HepG2 (cell line): Measurements from ENCODE around the gene ASIC3. TPM values are rescaled to one million over a fixed set of nuclear protein-coding genes. Genes with fewer than 3 reads are reported as not detected.

Experiments used
- CAMTA2 ChIP-seq: sonication (generic); formaldehyde crosslinking; IDR thresholded peaks from 2 replicates; pipeline ENCODE4 v1.4.0; 2020; ENCODE audit warnings: mild to moderate bottlenecking, missing genetic modification reagents, borderline replicate concordance
- DBP ChIP-seq: sonication (generic); formaldehyde crosslinking; IDR thresholded peaks from 2 replicates; pipeline ENCODE4 v1.4.0; 2020; ENCODE audit warnings: missing genetic modification reagents; ENCODE audit errors: not compliant biosample characterization
- DMTF1 ChIP-seq: sonication (generic); formaldehyde crosslinking; IDR thresholded peaks from 2 replicates; pipeline ENCODE4 v1.4.0; 2020; ENCODE audit warnings: mild to moderate bottlenecking, missing genetic modification reagents
- FOSL2 ChIP-seq: sonication (generic); formaldehyde crosslinking; IDR thresholded peaks from 2 replicates; pipeline ENCODE4 v1.4.0; 2020; ENCODE audit warnings: missing genetic modification reagents
- FOXP4 ChIP-seq: sonication (generic); formaldehyde crosslinking; IDR thresholded peaks from 2 replicates; pipeline ENCODE4 v1.4.0; 2020; ENCODE audit warnings: missing genetic modification reagents
- MAZ ChIP-seq, 2 experiments: sonication (generic) in 1 of 2; formaldehyde crosslinking in 1 of 2; IDR thresholded peaks; 2 replicates each; pipeline versions ENCODE4 v1.5.0 to v1.6.1; 2012 to 2020; ENCODE audit warnings: low read depth in 2 of 2, mild to moderate bottlenecking in 2 of 2, borderline replicate concordance in 1 of 2, improper control_type of control experiment in 1 of 2, low read length in 1 of 2, missing genetic modification reagents in 1 of 2, moderate library complexity in 1 of 2
- MED13 ChIP-seq: sonication (generic); formaldehyde crosslinking; IDR thresholded peaks from 2 replicates; pipeline ENCODE4 v1.5.0; 2020; ENCODE audit warnings: missing genetic modification reagents
- PRDM15 ChIP-seq: sonication (generic); formaldehyde crosslinking; IDR thresholded peaks from 2 replicates; pipeline ENCODE4 v1.4.0; 2020; ENCODE audit warnings: missing genetic modification reagents
- SAFB2 ChIP-seq: sonication (generic); formaldehyde crosslinking; IDR thresholded peaks from 2 replicates; pipeline ENCODE4 v1.5.1; 2020; ENCODE audit warnings: missing genetic modification reagents, low read depth, mild to moderate bottlenecking, borderline replicate concordance
- ZFP37 ChIP-seq: sonication (generic); formaldehyde crosslinking; IDR thresholded peaks from 2 replicates; pipeline ENCODE4 v1.4.0; 2020; ENCODE audit warnings: missing genetic modification reagents, borderline replicate concordance
- ZMAT3 ChIP-seq: sonication (generic); formaldehyde crosslinking; conservative IDR thresholded peaks from 2 replicates; pipeline ENCODE4 v1.7.0; 2021; ENCODE audit warnings: missing genetic modification reagents
- ZNF224 ChIP-seq: sonication (generic); formaldehyde crosslinking; IDR thresholded peaks from 2 replicates; pipeline ENCODE4 v1.5.0; 2020; ENCODE audit warnings: mild to moderate bottlenecking, missing genetic modification reagents
- ZNF282 ChIP-seq: fragments of 450-650 bp; IDR thresholded peaks from 2 replicates; pipeline ENCODE4 v1.6.1; 2018; ENCODE audit not compliant: partially characterized antibody
- ZNF337 ChIP-seq: sonication (generic); formaldehyde crosslinking; IDR thresholded peaks from 2 replicates; pipeline ENCODE4 v1.5.1; 2020; ENCODE audit warnings: missing genetic modification reagents, low read depth, mild to moderate bottlenecking, borderline replicate concordance
- ZNF543 ChIP-seq: sonication (generic); formaldehyde crosslinking; IDR thresholded peaks from 2 replicates; pipeline ENCODE4 v1.4.0; 2020; ENCODE audit warnings: mild to moderate bottlenecking, missing genetic modification reagents
- ZNF572 ChIP-seq: sonication (generic); formaldehyde crosslinking; IDR thresholded peaks from 2 replicates; pipeline ENCODE4 v1.5.1; 2020; ENCODE audit warnings: mild to moderate bottlenecking, missing genetic modification reagents
- ZNF773 ChIP-seq: sonication (generic); formaldehyde crosslinking; IDR thresholded peaks from 2 replicates; pipeline ENCODE4 v1.4.0; 2020; ENCODE audit warnings: missing genetic modification reagents, borderline replicate concordance
- polyA plus RNA-seq, 8 experiments: library from polyadenylated mRNA; depleted of rRNA in 3 of 8; stranded (reverse) in 7 of 8; unstranded in 1 of 8; fragments of >200 nt; fragmentation: Illumina TruSeq in 4 of 8; extraction: Trizol in 4 of 8; gene quantifications; 2 replicates each; pipeline versions ENCODE4 v1.2.1 to v1.2.3, GENCODE V29; 2011 to 2016; ENCODE audit warnings: low read depth in 4 of 8, missing spikeins in 1 of 8, mixed read lengths in 1 of 8; ENCODE audit not compliant: insufficient read depth in 1 of 8
- total RNA-seq, 5 experiments: library from RNA; depleted of rRNA; stranded (reverse); fragments of >200 nt; fragmentation: Illumina TruSeq; extraction: Trizol; gene quantifications; 2 replicates each; pipeline ENCODE4 v1.2.3, GENCODE V29; 2016; ENCODE audit warnings: low read depth in 1 of 5
- TF ChIP-seq, protein P1 (sequence below): sonication (generic); formaldehyde crosslinking; IDR thresholded peaks from 2 replicates; pipeline ENCODE4 v1.9.0; 2022; ENCODE audit warnings: low read depth, missing genetic modification reagents

Gene ASIC3
- total and polyA plus RNA-seq, 2 of the 13 experiments (the other 11 are each of a cell fraction or from before 2014, with no cell fraction given): 0.51 TPM; not detected in 1

- TF ChIP-seq FOXP4 (no peak), SAFB2 (CRISPR knock-in tag) (0 out of 2 replicates have a peak, but pooled peaks have one; percentile 14), ZFP37 (no peak), FOSL2 (CRISPR knock-in tag) (0 out of 2 replicates have a peak, but pooled peaks have one; percentile 12), DBP (CRISPR knock-in tag) (no peak), ZNF773 (CRISPR knock-in tag) (no peak), DMTF1 (CRISPR knock-in tag) (no peak), ZNF572 (peak; percentile 81; the same call in 1 of the 2 replicates), ZNF224 (CRISPR knock-in tag) (no peak), ZNF337 (no peak), ZMAT3 (CRISPR knock-in tag) (no peak), MED13 (CRISPR knock-in tag) (no peak), PRDM15 (CRISPR knock-in tag) (no peak), MAZ (IDR thresholded peaks at IDR 0.05; ENCODE audit: borderline replicate concordance, low read depth, low read length) (peak; percentile 43; the same call in 1 of the 2 replicates), MAZ (CRISPR knock-in tag; IDR thresholded peaks at IDR 0.05; ENCODE audit: low read depth) (no peak), ZNF282 (no peak), CAMTA2 (CRISPR knock-in tag) (no peak), ZNF543 (CRISPR knock-in tag) (no peak)
- TF ChIP-seq, protein P1, sequence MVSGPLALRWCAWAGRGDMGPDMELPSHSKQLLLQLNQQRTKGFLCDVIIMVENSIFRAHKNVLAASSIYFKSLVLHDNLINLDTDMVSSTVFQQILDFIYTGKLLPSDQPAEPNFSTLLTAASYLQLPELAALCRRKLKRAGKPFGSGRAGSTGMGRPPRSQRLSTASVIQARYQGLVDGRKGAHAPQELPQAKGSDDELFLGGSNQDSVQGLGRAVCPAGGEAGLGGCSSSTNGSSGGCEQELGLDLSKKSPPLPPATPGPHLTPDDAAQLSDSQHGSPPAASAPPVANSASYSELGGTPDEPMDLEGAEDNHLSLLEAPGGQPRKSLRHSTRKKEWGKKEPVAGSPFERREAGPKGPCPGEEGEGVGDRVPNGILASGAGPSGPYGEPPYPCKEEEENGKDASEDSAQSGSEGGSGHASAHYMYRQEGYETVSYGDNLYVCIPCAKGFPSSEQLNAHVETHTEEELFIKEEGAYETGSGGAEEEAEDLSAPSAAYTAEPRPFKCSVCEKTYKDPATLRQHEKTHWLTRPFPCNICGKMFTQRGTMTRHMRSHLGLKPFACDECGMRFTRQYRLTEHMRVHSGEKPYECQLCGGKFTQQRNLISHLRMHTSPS (CRISPR knock-in tag): no peak
These were observed 30.3 kb upstream of the ASIC3 start (continued) for GRCh38 chr7:151017953-151018420.
